Activated CD8-positive, alpha-beta T cell treated with anti-CD3 and anti-CD28 coated beads for 36 hours (primary cell): ENCODE results near the gene RGR. TPM values are rescaled to one million over a fixed set of nuclear protein-coding genes. Genes with fewer than 3 reads are reported as not detected.
A peak's percentile ranks its signal among the peaks of the same experiment; 100 is the strongest.

Source experiments
- ATAC-seq: fragments of 200-7000 bp; cut with Tn5 transposase; one replicate; pipeline ENCODE4 v1.10.0; 2021; ENCODE audit warnings: mild to moderate bottlenecking, moderate library complexity
- CTCF ChIA-PET: fragments of 350-600 bp; sonication (Branson Sonifier 250); formaldehyde crosslinking; loops from one replicate; lab custom pipeline; 2021; ENCODE audit warnings: antibody characterized with exemption; lab: Charles Lee
- POLR2A ChIA-PET: fragments of 350-600 bp; sonication (Branson Sonifier 250); formaldehyde crosslinking; loops from one replicate; lab custom pipeline; 2021; ENCODE audit warnings: antibody characterized with exemption; lab: Charles Lee
- DNase-seq: peaks from one replicate; pipeline ENCODE4 v3.0.0-alpha.2; 2020
- H3K27ac Mint-ChIP-seq: one replicate; pipeline ENCODE4 v1.8.0; 2021; ENCODE audit warnings: mild to moderate bottlenecking, mixed read lengths
- H3K27me3 Mint-ChIP-seq: one replicate; pipeline ENCODE4 v1.8.0; 2021; ENCODE audit warnings: mixed read lengths
- H3K36me3 Mint-ChIP-seq: one replicate; pipeline ENCODE4 v1.8.0; 2021; ENCODE audit warnings: low read depth, mixed read lengths
- H3K4me1 Mint-ChIP-seq: one replicate; pipeline ENCODE4 v1.8.0; 2021; ENCODE audit warnings: low read depth, mixed read lengths
- H3K4me3 Mint-ChIP-seq: one replicate; pipeline ENCODE4 v1.8.0; 2021; ENCODE audit warnings: mild to moderate bottlenecking, moderate library complexity, mixed read lengths
- H3K9me3 Mint-ChIP-seq: one replicate; pipeline ENCODE4 v1.8.0; 2021; ENCODE audit warnings: mixed read lengths
- CTCF ChIP-seq: fragments of 200-600 bp; IDR thresholded peaks from one replicate; pipeline ENCODE4 v1.8.0; 2022; ENCODE audit warnings: antibody characterized with exemption, mild to moderate bottlenecking
- intact Hi-C: fragments of 100-400 bp; cut with micrococcal nuclease; formaldehyde crosslinking; loops from one replicate; pipeline ENCODE4 v1.10.0; 2022
- total RNA-seq, 2 experiments: library from RNA; stranded (reverse); gene quantifications; one replicate each; pipeline ENCODE4 v1.2.3, GENCODE V29; 2021

The RGR gene
- total RNA-seq, 2 experiments from 2014 or later: not detected

GRCh38 chr10:84261236-84261915 lies 16.5 kb downstream of the RGR start:
- intact Hi-C loops: no loop called here
- H3K4me3 Mint-ChIP-seq: no peak overlapping the region
- DNase-seq (no peak), ATAC-seq (no peak)
- no peak for TF ChIP-seq CTCF
- H3K27ac Mint-ChIP-seq: no peak overlapping the region
- H3K36me3 Mint-ChIP-seq: no peaks in the 10 kb centered on the region
- ChIA-PET POLR2A (no interaction called here), CTCF (interaction anchor here (0.6 to 12.7 kb wide), 4 partner anchors 11 to 276 kb away, joined by 3 to 282 read pairs (median 3); no protein-coding TSS in a partner anchor)
- peaks cover 9% of the 10 kb centered on the region for H3K4me1 Mint-ChIP-seq
- peaks cover 17% of the 10 kb centered on the region for H3K27me3 Mint-ChIP-seq
- no peaks in the 10 kb centered on the region for H3K9me3 Mint-ChIP-seq

- Mint-ChIP-seq H3K4me1 (peaks cover 9% of the 10 kb centered on the region), H3K36me3 (no peaks in the 10 kb centered on the region), H3K27me3 (peaks cover 17% of the 10 kb centered on the region), H3K4me3 (no peak overlapping the region), H3K9me3 (no peaks in the 10 kb centered on the region), H3K27ac (no peak overlapping the region)
- ATAC-seq: no peak
- no peak for TF ChIP-seq CTCF
- DNase-seq: no peak
- intact Hi-C loops: no loop called here
- ChIA-PET POLR2A (no interaction called here), CTCF (interaction anchor here (0.7 to 12.7 kb wide), 2 partner anchors 96 to 275 kb away, joined by 3 to 282 read pairs; no protein-coding TSS in a partner anchor)
Observed at GRCh38 chr10:84262190-84262956, 17.5 kb downstream of the RGR start.

- no peaks in the 10 kb centered on the region for H3K36me3 Mint-ChIP-seq
- H3K9me3 Mint-ChIP-seq: no peaks in the 10 kb centered on the region
- peaks cover 24% of the 10 kb centered on the region for H3K27me3 Mint-ChIP-seq
- no peak for TF ChIP-seq CTCF
- no peak overlapping the region for H3K27ac Mint-ChIP-seq
- intact Hi-C loops: loop anchor here (2.0 kb wide), 2 partner anchors 111 to 273 kb away; no protein-coding TSS in a partner anchor
- DNase-seq (no peak), ATAC-seq (no peak)
- ChIA-PET POLR2A (no interaction called here), CTCF (interaction anchor here (0.7 to 12.7 kb wide), 16 partner anchors 9 to 285 kb away, joined by 3 to 282 read pairs (median 4); partner anchors contain the start of genes CCSER2 and GHITM)
- peaks cover 15% of the 10 kb centered on the region for H3K4me1 Mint-ChIP-seq
- no peak overlapping the region for H3K4me3 Mint-ChIP-seq
Observed at GRCh38 chr10:84263716-84264115, 18.9 kb downstream of the RGR start.

- ATAC-seq (peak; percentile 94), DNase-seq (peak; percentile 85)
- H3K9me3 Mint-ChIP-seq: no peaks in the 10 kb centered on the region
- peak; percentile 97 for TF ChIP-seq CTCF
- ChIA-PET POLR2A (no interaction called here), CTCF (interaction anchor here (0.6 to 12.7 kb wide), 28 partner anchors 9 to 273 kb away, joined by 3 to 282 read pairs (median 4); partner anchors contain the start of genes CCSER2 and GHITM)
- H3K27ac Mint-ChIP-seq: no peak overlapping the region
- H3K4me1 Mint-ChIP-seq: peaks cover 15% of the 10 kb centered on the region
- intact Hi-C loops: loop anchor here (2.0 to 5.0 kb wide), 3 partner anchors 68 to 272 kb away; no protein-coding TSS in a partner anchor
- peaks cover 24% of the 10 kb centered on the region for H3K27me3 Mint-ChIP-seq
- H3K36me3 Mint-ChIP-seq: no peaks in the 10 kb centered on the region
- H3K4me3 Mint-ChIP-seq: no peak overlapping the region
Observed at GRCh38 chr10:84264611-84265141, 19.8 kb downstream of the RGR start.
